Keratinocyte (primary cell): ENCODE data around the gene CCIN.

Source experiments
- EZH2 ChIP-seq: IDR thresholded peaks from one replicate; pipeline ENCODE4 v1.6.1; 2012; ENCODE audit warnings: inconsistent platforms, mild to moderate bottlenecking, low read length, moderate library complexity
- TF ChIP-seq, protein P1 (sequence below), 3 experiments: IDR thresholded peaks in 1 of 3; conservative IDR thresholded peaks in 1 of 3; optimal IDR thresholded peaks in 1 of 3; 2 replicates in 2 of 3; 3 replicates in 1 of 3; pipeline versions ENCODE3 to v1.5.1; 2011; ENCODE audit warnings: low read length in 3 of 3, mild to moderate bottlenecking in 3 of 3, moderate library complexity in 2 of 3, control low read depth in 1 of 3, inconsistent platforms in 1 of 3; ENCODE audit not compliant: insufficient read depth in 2 of 3; ENCODE audit errors: extremely low read depth in 1 of 3

DNA sequence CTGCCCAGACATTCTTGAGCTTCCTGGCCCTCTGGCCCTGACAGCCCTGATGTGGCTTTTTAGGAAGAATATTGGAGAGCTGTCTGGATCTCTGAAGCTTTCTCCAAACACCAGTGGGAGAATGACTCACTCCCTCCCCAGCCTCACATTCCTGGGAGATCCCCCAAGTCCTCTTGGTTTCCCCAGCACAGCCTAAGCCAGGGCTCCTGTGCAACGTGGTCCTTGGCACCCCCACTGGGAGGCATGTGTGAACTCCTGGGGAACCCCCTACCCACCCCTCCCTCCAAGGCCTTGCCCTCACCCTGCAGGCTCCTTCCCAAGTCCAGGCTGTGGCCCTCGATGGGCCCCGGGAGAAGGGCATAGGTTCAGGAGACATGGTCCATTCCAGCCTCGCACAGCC, 20.0 kb upstream of the CCIN start:
- TF ChIP-seq, protein P1, sequence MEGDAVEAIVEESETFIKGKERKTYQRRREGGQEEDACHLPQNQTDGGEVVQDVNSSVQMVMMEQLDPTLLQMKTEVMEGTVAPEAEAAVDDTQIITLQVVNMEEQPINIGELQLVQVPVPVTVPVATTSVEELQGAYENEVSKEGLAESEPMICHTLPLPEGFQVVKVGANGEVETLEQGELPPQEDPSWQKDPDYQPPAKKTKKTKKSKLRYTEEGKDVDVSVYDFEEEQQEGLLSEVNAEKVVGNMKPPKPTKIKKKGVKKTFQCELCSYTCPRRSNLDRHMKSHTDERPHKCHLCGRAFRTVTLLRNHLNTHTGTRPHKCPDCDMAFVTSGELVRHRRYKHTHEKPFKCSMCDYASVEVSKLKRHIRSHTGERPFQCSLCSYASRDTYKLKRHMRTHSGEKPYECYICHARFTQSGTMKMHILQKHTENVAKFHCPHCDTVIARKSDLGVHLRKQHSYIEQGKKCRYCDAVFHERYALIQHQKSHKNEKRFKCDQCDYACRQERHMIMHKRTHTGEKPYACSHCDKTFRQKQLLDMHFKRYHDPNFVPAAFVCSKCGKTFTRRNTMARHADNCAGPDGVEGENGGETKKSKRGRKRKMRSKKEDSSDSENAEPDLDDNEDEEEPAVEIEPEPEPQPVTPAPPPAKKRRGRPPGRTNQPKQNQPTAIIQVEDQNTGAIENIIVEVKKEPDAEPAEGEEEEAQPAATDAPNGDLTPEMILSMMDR (optimal IDR thresholded peaks at IDR 0.05 in 1 of 3, IDR thresholded peaks at IDR 0.05 in 1 of 3, conservative IDR thresholded peaks at IDR 0.05 in 1 of 3; ENCODE audit: extremely low read depth in 1 of 3, insufficient read depth in 2 of 3, low read length in 3 of 3), result no peak
- TF ChIP-seq EZH2, result no peak
